Activated naive CD4-positive, alpha-beta T cell treated with anti-CD3 and anti-CD28 coated beads, Interleukin-2, amount 50 U/mL, for 72 hours (primary cell): ENCODE results near the gene SLC12A8. TPM values are rescaled to one million over a fixed set of nuclear protein-coding genes. Genes with fewer than 3 reads are reported as not detected.
A peak's percentile ranks its signal among the peaks of the same experiment; 100 is the strongest.

Experiments used
- ATAC-seq, 2 donors: fragments of 150-1000 bp; cut with Tn5 transposase; 2 replicates each; pipeline ENCODE4 v1.10.0; 2021; ENCODE audit warnings: mild to moderate bottlenecking in 2 of 2, moderate library complexity in 2 of 2
- DNase-seq, 2 donors: peaks; one replicate each; pipeline ENCODE4 v3.0.0; 2021 to 2022; ENCODE audit warnings: low spot score in 2 of 2
- H3K27ac Mint-ChIP-seq, 2 donors: one replicate each; pipeline ENCODE4 v1.8.0; 2022; ENCODE audit warnings: mild to moderate bottlenecking in 2 of 2, mixed read lengths in 2 of 2
- H3K36me3 Mint-ChIP-seq, 2 donors: one replicate each; pipeline ENCODE4 v1.8.0; 2022; ENCODE audit warnings: mixed read lengths in 2 of 2
- H3K9me3 Mint-ChIP-seq, 2 donors: one replicate each; pipeline ENCODE4 v1.8.0; 2022; ENCODE audit warnings: mixed read lengths in 2 of 2
- total RNA-seq, 2 donors: library from RNA; stranded (reverse); gene quantifications; one replicate each; pipeline ENCODE4 v1.2.3, GENCODE V29; 2022

Gene SLC12A8
- total RNA-seq, 2 donors from 2014 or later: 0.34 to 0.35 TPM

DNA sequence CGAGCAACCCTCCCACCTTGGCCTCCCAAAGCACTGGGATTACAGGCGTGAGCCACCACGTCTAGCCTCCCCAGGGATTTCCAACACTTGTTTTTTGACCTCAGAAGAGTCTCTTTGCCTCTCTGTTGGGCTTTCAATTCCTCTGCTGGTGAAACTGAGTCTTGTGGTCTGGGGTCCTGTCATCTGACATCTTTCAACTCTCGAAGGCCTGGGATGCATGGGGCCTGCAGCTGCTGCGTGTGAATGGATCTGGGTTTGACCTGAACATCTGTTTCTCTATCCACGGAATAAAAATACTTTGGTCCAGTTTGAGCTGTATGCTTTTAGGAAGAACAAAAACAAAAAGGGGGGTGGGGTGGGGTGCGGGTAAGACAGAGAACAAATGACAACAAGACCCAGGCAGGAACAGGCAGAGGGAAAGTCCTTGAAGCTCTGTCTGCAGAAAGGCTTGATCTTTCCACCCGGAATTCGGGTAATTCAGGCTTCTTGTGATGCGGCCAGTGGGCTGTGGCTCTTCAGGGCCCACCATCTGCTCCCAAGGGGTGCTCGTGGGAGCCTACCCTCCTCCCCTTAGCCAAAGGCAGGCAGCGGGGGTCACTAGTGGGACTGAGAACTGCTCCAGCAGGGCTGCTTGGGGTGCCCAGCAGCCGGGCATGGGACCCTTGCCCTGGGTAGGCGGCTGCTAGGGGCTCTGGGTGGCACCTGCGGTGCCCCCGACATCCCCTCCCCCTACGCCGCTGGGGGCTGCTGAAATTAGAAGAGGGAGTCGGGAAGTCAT lies 71.5 kb downstream of the SLC12A8 start:
- H3K9me3 Mint-ChIP-seq: peaks cover 0 to 4% of the 10 kb centered on the region in 2 donors
- no peak for DNase-seq
- H3K27ac Mint-ChIP-seq: peak overlapping the region; percentile 14 to 90
- peak in 1 of 2 donors; percentile 4 for ATAC-seq
- peaks cover 0 to 16% of the 10 kb centered on the region in 2 donors for H3K36me3 Mint-ChIP-seq

DNA sequence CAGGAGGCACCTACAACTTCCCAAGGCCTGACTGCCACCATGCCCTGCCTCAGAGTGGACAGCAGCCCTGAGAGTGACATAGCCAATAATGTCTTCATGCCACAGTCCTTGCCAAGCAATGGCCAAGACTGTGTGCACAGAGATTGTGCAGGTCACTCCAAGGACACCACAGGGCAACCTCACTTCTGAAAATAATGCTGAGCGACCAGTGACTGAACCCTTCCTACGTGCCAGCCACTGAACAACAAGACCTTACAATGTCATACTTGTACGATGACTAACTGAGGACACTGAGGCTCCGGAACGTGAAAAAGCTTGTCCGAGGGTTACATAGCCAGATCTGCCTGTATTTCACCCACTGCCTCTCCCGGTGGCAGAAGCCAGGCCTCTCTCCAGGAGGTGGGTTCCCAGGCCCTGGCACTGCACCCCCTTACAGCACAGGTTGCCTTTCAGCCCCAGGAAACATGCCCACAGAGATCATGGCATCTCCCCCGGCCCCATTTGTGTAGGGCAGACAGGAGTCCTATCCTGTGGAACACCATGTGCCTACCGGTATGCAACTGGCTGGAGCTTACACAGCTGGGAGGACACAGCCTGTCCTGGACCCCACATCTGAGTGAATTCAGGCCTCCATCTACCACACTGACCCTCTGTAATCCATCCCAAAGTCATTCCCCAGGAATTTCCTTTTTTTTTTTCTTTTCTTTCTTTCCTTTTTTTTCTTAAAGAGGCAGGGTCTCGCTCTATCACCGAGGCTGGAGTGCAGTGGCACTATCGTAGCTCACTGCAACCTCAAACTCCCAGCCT lies 72.3 kb downstream of the SLC12A8 start:
- H3K9me3 Mint-ChIP-seq: peaks cover 0 to 4% of the 10 kb centered on the region in 2 donors
- peaks cover 0 to 16% of the 10 kb centered on the region in 2 donors for H3K36me3 Mint-ChIP-seq
- ATAC-seq: no peak
- H3K27ac Mint-ChIP-seq: no peak overlapping the region
- no peak for DNase-seq

DNA sequence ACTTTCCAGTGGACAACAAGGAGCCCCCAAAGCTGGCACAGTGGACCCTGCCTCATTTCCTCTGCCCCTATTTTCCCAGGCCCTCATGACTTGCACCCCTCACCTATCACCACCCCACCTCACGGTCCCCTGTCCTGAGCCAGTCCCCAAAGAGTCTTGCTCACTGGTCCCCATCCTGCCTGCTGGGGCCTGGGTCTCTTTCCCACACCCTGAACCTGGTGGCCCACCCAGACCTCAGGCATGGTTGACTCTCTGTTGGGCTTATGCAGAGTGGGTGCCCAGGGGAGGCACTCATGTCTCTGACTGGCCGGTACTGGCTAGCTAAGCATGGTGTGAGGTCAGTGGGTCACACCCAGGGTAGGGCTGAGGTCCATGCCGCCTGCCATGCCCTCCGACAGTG lies 73.2 kb downstream of the SLC12A8 start:
- Mint-ChIP-seq H3K27ac (no peak overlapping the region), H3K36me3 (peaks cover 0 to 16% of the 10 kb centered on the region in 2 donors), H3K9me3 (peaks cover 0 to 4% of the 10 kb centered on the region in 2 donors)
- DNase-seq (no peak), ATAC-seq (no peak)

DNA sequence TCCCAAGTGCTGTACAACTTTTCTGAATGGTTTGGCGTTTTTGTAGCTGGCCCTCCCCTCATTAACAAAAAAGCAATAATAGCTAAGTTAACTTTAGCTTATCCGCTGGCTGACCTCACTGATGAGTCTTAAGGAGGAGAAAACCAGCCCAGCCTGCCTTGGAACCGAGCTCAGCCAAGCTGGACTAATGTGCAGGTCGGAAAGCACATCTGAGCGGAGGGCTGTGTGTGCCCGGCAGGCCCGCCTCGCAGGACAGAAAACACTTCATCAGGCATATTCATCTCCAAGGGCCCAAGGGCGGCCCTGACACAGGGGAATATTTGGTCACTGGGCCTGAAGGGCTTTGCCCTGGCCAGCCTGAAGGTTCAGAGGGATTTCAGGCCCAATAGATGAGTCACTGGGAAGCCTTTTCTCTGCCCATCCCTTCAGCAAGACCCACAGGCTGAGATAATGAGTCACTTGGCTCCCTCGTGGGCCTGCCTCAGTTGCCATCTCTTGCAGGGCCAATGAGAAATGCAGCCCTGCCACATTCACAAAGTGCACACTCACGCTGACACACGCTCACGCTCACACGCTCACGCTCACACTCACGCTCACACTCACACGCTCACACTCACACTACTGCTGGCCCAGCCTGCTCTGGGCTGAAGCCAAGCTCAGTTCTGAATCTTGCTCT lies 75.1 kb downstream of the SLC12A8 start:
- Mint-ChIP-seq H3K27ac (no peak overlapping the region), H3K36me3 (peaks cover 0 to 6% of the 10 kb centered on the region in 2 donors), H3K9me3 (peaks cover 0 to 10% of the 10 kb centered on the region in 2 donors)
- ATAC-seq (no peak), DNase-seq (no peak)

DNA sequence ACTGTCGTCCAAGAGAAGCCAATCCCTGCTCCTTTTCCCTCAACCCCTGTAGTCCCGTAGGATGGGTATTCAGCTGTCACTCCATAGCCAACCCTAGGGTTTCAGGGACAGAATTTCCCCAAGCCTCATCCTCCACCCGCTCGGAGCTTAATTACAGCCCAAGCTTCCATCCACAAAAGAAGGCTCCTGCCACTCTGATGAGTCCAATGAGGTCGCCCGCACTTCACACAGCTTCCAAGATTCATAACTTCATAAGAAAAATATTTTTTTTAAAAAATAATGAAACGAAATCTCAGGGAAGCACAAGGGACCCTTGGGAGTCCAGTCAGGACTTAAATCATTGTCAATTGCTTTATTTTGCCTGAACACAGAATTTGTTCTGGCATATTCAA lies 75.6 kb downstream of the SLC12A8 start:
- peaks cover 0 to 12% of the 10 kb centered on the region in 2 donors for H3K9me3 Mint-ChIP-seq
- peaks cover 0 to 6% of the 10 kb centered on the region in 2 donors for H3K36me3 Mint-ChIP-seq
- DNase-seq (no peak), ATAC-seq (no peak)
- H3K27ac Mint-ChIP-seq: no peak overlapping the region

DNA sequence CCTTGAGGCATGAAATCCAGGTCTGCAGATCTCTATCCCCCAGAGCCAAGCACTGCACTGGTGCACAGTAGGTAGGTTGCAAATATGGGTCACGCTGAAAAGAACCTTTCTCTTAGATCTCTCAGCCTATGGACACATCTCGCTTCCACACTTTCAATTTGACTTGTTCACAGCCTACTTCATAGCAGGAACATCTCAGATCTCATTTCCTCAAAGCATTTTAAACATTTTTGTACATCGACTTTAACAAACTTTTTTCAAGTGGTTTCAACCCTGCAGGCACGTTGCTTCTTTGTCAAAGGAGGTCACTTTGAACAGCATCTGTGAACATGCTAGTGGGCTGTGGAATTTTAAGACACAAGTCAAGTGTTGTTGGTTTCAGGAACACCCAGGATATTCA lies 76.0 kb downstream of the SLC12A8 start:
- ATAC-seq (peak; percentile 13 to 29), DNase-seq (no peak)
- Mint-ChIP-seq H3K36me3 (peaks cover 0 to 6% of the 10 kb centered on the region in 2 donors), H3K9me3 (peaks cover 0 to 12% of the 10 kb centered on the region in 2 donors), H3K27ac (no peak overlapping the region)

DNA sequence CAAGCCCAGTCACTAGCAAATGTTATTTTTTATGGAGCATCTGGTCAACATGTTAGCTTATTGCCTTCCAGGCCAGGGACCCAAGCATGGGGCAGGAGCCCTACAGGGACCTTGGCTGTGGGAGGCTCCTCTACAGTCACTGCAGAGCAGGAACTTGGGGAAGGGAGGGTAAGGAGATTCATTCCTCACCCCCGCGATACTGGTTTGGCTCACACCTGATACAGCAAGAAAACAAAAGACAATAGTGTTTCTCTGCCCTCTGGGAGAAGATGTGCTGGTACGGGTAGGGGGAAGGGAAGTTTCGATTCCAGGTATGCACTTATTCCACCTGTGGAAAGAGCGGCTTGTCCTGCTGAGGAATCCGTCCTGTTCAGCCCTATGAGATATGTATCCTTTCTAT lies 77.6 kb downstream of the SLC12A8 start:
- no peak for ATAC-seq
- no peak overlapping the region for H3K27ac Mint-ChIP-seq
- no peaks in the 10 kb centered on the region for H3K36me3 Mint-ChIP-seq
- DNase-seq: no peak
- peaks cover 0 to 8% of the 10 kb centered on the region in 2 donors for H3K9me3 Mint-ChIP-seq

DNA sequence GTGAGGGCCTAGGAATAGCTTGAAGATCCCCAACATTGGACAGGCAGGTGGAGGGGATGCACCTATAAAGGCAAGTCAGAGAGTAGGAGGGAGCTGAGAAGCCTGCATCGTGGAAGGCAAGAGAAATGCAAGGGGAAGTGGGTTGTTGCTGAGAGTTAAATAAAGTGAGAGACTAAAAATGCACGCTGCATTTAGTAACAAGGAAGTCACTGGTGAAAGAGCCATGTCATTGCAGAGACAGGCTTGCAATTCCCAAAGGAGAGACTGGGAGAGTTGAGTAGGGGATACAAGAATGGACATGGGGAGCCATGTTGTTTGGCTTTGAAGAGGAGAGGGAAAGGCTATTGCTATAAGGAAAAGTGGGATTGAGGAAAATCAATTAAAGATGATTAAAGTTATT lies 79.7 kb downstream of the SLC12A8 start:
- peaks cover 0 to 8% of the 10 kb centered on the region in 2 donors for H3K9me3 Mint-ChIP-seq
- H3K27ac Mint-ChIP-seq: no peak overlapping the region
- H3K36me3 Mint-ChIP-seq: no peaks in the 10 kb centered on the region
- no peak for DNase-seq
- ATAC-seq: no peak

DNA sequence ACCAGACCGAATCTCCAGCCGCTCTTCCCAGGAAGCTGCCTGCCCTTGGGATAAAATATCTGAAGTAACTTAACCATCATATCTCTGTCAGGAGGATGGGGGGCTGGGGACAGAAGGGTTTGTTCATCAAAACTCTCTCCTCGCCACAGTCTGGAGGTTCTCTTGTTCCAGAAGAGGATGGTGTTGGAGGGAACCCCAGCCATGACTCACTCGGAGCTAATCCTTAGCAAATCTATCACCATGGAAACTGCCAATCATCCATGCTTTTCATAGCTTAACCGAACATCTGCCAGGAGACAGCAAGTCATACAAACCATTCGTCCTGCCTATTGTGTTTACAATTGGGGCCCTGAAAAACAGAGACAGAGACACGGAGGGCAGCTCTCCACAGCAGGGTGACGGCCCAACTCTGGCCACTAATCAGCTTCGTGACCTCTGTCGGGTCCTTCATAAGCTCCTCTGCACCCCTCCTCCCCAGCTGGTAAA lies 83.0 kb downstream of the SLC12A8 start:
- Mint-ChIP-seq H3K27ac (no peak overlapping the region), H3K36me3 (no peaks in the 10 kb centered on the region), H3K9me3 (peaks cover 0 to 8% of the 10 kb centered on the region in 2 donors)
- ATAC-seq (no peak), DNase-seq (no peak)

DNA sequence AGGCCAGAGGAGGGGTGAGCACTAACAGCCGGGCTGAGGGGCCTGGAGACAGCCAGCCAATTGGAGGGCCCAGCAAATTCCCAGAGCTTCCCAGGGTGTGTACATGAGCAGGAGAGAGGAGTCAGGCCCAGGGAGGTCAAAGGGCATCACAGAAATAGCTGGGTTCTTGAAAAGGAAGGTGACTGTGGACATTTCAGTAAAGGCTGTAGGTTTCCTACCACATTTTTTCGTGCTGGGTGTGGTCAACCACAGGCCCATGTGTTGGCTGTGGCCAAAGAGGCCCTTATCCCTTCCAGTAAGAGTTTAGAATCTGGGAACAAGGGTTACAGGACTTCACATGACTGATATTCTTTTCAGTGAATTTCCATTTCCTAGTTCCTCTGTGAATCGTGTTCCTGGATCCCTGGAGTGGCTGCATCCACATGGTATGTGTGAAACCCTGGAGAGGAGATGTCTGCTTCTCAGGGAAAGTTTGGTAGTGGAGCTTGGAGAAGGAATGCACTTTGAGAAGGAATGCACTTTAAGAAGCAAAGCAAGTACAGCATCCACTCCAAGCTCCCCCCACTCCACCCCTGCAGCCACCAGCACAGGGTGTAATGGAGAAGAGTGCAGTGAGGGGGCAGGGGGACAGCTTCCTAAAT lies 83.6 kb downstream of the SLC12A8 start:
- no peak for DNase-seq
- peak in 1 of 2 donors; percentile 9 for ATAC-seq
- Mint-ChIP-seq H3K27ac (no peak overlapping the region), H3K9me3 (peaks cover 0 to 8% of the 10 kb centered on the region in 2 donors), H3K36me3 (no peaks in the 10 kb centered on the region)

DNA sequence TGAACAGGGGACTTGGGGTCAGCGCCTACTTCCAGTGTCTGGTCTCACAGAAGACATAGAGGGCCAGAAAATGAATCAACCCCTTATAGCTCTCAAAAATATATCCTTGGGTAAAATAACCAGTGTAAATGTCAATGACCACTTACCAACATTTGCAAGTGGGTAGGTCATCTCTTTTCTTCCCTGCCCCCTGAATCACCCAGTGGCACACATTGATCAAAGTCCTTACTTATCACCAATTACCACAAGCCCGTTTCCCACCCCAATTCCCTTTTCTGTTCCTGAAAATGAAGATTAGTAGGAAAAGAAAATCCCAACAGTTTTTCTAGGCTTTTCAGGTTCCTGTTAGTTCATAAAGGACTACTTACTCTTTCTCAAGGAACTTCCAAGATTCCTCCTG lies 86.2 kb downstream of the SLC12A8 start:
- Mint-ChIP-seq H3K9me3 (no peaks in the 10 kb centered on the region), H3K36me3 (peaks cover 0 to 6% of the 10 kb centered on the region in 2 donors), H3K27ac (no peak overlapping the region)
- DNase-seq: no peak
- ATAC-seq: peak in 1 of 2 donors; percentile 24

DNA sequence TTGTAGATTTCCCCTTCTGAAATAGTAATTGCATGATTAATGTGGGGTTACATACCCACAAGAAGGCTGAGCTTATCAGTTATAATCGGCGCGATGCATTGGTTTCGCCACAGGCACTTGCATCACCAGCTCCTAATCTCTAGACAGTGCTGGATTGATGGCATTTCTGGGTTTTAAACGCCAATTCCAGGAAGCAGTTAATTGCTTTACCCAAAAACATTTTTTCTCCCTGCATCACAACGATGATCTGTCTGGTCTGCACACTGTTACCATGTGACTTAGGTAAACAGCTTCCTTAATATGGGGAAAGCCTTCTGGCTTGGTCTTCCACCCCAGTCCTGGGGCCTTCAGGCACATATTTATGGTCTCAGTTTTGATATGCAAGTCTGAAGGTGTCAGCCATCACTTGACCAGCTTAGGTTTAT lies 86.7 kb downstream of the SLC12A8 start:
- Mint-ChIP-seq H3K27ac (no peak overlapping the region), H3K36me3 (peaks cover 0 to 6% of the 10 kb centered on the region in 2 donors), H3K9me3 (no peaks in the 10 kb centered on the region)
- ATAC-seq: peak; percentile 86 to 87
- DNase-seq: no peak

DNA sequence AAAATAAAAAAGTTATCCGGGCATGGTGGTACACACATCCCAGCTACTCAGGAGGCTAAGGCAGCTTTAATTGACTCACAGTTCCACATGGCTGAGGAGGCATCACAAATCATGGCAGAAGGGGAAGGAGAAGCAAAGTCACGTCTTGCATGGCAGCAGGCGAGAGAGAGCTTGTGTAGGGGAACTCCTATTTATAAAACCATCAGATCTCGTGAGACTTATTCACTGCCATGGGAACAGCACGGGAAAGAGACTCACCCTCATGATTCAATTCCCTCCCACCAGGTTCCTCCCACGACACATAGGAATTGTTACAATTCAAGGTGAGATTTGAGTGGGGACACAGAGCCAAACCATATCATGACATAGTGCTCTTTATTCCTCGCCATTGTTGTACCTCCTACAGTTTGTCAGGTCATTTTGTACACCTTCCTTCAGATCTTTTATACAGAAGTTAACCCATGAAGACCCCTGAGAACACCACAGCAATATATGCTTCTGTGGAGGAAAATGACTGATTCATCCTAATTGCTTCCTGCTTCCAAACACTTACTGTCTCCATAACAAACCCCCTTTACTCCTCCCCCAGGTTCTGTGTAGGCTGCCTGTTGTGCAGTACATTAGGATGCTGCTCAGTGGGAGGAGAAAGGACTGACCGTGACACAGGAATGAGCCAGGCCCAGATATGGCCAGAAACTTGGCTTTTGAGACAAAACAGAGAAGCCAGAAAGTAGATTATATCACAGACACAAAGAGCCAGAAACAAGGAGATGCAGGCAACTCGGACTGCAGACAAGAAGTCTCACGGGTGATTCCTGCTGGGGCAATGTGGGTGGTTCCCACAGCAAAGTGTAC lies 88.9 kb downstream of the SLC12A8 start:
- no peaks in the 10 kb centered on the region for H3K9me3 Mint-ChIP-seq
- DNase-seq: no peak
- H3K27ac Mint-ChIP-seq: no peak overlapping the region
- ATAC-seq: no peak
- peaks cover 0 to 6% of the 10 kb centered on the region in 2 donors for H3K36me3 Mint-ChIP-seq

DNA sequence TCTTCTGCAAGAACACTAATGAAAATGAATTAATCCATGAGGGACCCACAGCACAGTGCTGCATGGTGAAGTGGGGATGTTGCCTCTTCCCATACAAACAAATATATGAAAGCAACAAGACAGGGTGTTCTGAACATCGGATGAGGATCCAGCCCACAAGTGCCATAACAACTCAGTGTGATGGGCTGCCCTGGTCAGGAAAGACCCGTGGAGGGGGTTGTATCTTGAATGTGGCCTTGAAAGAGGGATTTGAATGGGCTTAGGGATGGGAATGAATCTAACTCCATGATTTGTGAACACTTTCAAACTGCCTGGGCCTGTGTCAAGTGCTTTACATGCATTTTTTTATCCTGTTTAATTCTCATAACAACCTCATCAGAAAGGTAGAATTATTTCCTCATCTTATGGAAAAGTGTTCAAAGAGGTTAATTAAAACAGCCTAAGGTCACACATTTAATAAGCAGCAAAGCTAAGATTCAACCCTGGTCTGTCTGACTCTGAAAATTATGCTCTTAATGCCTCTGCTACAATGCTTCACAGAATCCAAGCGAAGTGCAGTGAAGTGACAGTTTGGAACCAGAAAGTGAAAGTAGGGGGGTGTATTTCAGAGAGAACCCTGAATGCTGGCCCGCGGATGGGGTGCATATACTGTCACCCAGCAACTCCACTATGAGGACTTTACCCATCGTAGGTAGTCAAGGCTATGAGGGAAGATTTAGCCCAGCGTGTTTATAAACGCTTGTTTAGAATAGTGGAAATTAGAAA lies 91.1 kb downstream of the SLC12A8 start:
- ATAC-seq: peak; percentile 11 to 59
- Mint-ChIP-seq H3K27ac (no peak overlapping the region), H3K36me3 (peaks cover 0 to 6% of the 10 kb centered on the region in 2 donors), H3K9me3 (no peaks in the 10 kb centered on the region)
- DNase-seq: no peak
